ENCODE measurements around the gene SLC6A6.

GRCh38 chr3:14479591-14479990 is 77.2 kb downstream of the SLC6A6 start:
- TF ChIP-seq, protein P1, sequence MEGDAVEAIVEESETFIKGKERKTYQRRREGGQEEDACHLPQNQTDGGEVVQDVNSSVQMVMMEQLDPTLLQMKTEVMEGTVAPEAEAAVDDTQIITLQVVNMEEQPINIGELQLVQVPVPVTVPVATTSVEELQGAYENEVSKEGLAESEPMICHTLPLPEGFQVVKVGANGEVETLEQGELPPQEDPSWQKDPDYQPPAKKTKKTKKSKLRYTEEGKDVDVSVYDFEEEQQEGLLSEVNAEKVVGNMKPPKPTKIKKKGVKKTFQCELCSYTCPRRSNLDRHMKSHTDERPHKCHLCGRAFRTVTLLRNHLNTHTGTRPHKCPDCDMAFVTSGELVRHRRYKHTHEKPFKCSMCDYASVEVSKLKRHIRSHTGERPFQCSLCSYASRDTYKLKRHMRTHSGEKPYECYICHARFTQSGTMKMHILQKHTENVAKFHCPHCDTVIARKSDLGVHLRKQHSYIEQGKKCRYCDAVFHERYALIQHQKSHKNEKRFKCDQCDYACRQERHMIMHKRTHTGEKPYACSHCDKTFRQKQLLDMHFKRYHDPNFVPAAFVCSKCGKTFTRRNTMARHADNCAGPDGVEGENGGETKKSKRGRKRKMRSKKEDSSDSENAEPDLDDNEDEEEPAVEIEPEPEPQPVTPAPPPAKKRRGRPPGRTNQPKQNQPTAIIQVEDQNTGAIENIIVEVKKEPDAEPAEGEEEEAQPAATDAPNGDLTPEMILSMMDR (IDR thresholded peaks at IDR 0.05): no peak
- no peak for TF ChIP-seq POLR2A (IDR thresholded peaks at IDR 0.05)

Data from esophagus squamous epithelium (tissue), 4 donors.